HG03575 (cell line): ENCODE results near the gene B4GALNT3.

ENCODE experiments used
- ATAC-seq: cut with Tn5 transposase; IDR thresholded peaks from one replicate; pipeline ENCODE4 v1.9.1; 2021; ENCODE audit not compliant: unreplicated experiment, insufficient number of reproducible peaks, low FRiP score; ENCODE audit errors: extremely low read depth

Gene B4GALNT3

GRCh38 chr12:466039-466438 lies 6.3 kb downstream of the B4GALNT3 start:
- ATAC-seq: no peak

GRCh38 chr12:466762-467161 lies 7.0 kb downstream of the B4GALNT3 start:
- no peak for ATAC-seq

GRCh38 chr12:467591-467990 lies 7.9 kb downstream of the B4GALNT3 start:
- no peak for ATAC-seq

GRCh38 chr12:468671-469389 lies 9.1 kb downstream of the B4GALNT3 start:
- ATAC-seq: no peak

- no peak for ATAC-seq
Measured at GRCh38 chr12:470133-470532, 10.4 kb downstream of the B4GALNT3 start.

- ATAC-seq: no peak
Measured at GRCh38 chr12:473198-473597, 13.5 kb downstream of the B4GALNT3 start.

GRCh38 chr12:473863-474577 lies 14.3 kb downstream of the B4GALNT3 start:
- no peak for ATAC-seq

- no peak for ATAC-seq
Measured at GRCh38 chr12:475286-475685, 15.5 kb downstream of the B4GALNT3 start.

GRCh38 chr12:479161-479560 lies 19.4 kb downstream of the B4GALNT3 start:
- ATAC-seq: no peak

GRCh38 chr12:480831-481816 lies 21.4 kb downstream of the B4GALNT3 start:
- no peak for ATAC-seq

GRCh38 chr12:482061-482460 lies 22.3 kb downstream of the B4GALNT3 start:
- ATAC-seq: no peak

- no peak for ATAC-seq
Measured at GRCh38 chr12:484096-484495, 24.4 kb downstream of the B4GALNT3 start.

GRCh38 chr12:490260-490659 lies 30.5 kb downstream of the B4GALNT3 start:
- no peak for ATAC-seq

- ATAC-seq: no peak
Measured at GRCh38 chr12:495466-495865, 35.7 kb downstream of the B4GALNT3 start.

- no peak for ATAC-seq
Measured at GRCh38 chr12:496736-497135, 37.0 kb downstream of the B4GALNT3 start.

- no peak for ATAC-seq
Measured at GRCh38 chr12:497501-498160, 37.9 kb downstream of the B4GALNT3 start.

- no peak for ATAC-seq
Measured at GRCh38 chr12:499837-500458, 40.2 kb downstream of the B4GALNT3 start.

- ATAC-seq: no peak
Measured at GRCh38 chr12:501722-502447, 42.1 kb downstream of the B4GALNT3 start.
